Measurements from ENCODE around the gene SMIM13. TPM values are rescaled to one million over a fixed set of nuclear protein-coding genes. Genes with fewer than 3 reads are reported as not detected.

Gene SMIM13
- total RNA-seq, 1 donor from 2014 or later: 24.2 TPM

DNA sequence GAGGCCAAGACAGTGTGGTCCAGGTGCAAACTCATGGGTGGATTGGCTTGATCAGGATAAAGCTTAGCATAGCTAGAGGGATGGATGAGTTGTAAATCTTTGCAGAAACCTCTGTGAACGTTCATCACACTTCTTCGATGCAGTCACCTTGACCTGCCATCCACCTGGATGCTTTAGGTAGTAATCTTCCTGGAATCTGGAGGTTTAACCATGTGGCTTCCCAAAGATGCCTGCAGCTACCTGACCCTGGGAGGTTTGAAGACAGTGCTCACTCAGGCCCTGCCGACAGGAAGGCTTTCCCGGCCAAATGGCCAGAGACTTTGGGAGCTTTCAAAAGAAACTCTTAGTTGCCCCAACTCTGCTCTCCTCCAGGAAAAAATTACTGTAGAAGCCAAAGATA lies 73.3 kb downstream of the SMIM13 start:
- Histone ChIP-seq H3K36me3 (ENCODE audit: insufficient read depth, low read length) (no peaks in the 10 kb centered on the region), H3K27ac (ENCODE audit: low read depth, low read length) (no peak overlapping the region), H3K4me3 (ENCODE audit: insufficient read depth, low read depth, low read length) (no peak overlapping the region), H3K9ac (ENCODE audit: low read length) (no peak overlapping the region), H3K9me3 (ENCODE audit: insufficient read depth, low read depth, low read length) (no peaks in the 10 kb centered on the region), H2AFZ (ENCODE audit: low read depth, low read length) (no peak overlapping the region), H3K27me3 (ENCODE audit: insufficient read depth, low read length) (no peaks in the 10 kb centered on the region), H4K20me1 (ENCODE audit: insufficient read depth, low read length) (no peaks in the 10 kb centered on the region), H3K4me2 (ENCODE audit: low read length) (no peak overlapping the region), H3K79me2 (ENCODE audit: insufficient read depth, low read length) (no peaks in the 10 kb centered on the region), H3K4me1 (ENCODE audit: insufficient read depth, low read length) (no peaks in the 10 kb centered on the region)
- H3K9me3 Mint-ChIP-seq (ENCODE audit: unreplicated experiment): no peaks in the 10 kb centered on the region
- no peak overlapping the region for H3K27ac Mint-ChIP-seq (ENCODE audit: unreplicated experiment)
- H3K4me3 Mint-ChIP-seq (ENCODE audit: unreplicated experiment): no peak overlapping the region
- FAIRE-seq: no peak
- no peak for DNase-seq (ENCODE audit: low read depth)
- TF ChIP-seq EZH2 (IDR thresholded peaks at IDR 0.05; ENCODE audit: insufficient read depth, low read length): no peak
- no peak for TF ChIP-seq CTCF (IDR thresholded peaks at IDR 0.05; ENCODE audit: insufficient read depth, low read depth, low read length)
- H3K4me1 Mint-ChIP-seq (ENCODE audit: low read depth, unreplicated experiment): peaks cover 5% of the 10 kb centered on the region
- H3K36me3 Mint-ChIP-seq (ENCODE audit: low read depth, unreplicated experiment): no peaks in the 10 kb centered on the region
- H3K27me3 Mint-ChIP-seq (ENCODE audit: low read depth, unreplicated experiment): peaks cover 8% of the 10 kb centered on the region

- H3K9me3 Mint-ChIP-seq (ENCODE audit: unreplicated experiment): no peaks in the 10 kb centered on the region
- no peak overlapping the region for H3K4me3 Mint-ChIP-seq (ENCODE audit: unreplicated experiment)
- Histone ChIP-seq H3K4me3 (ENCODE audit: insufficient read depth, low read depth, low read length) (no peak overlapping the region), H3K9ac (ENCODE audit: low read length) (no peak overlapping the region), H3K27me3 (ENCODE audit: insufficient read depth, low read length) (no peaks in the 10 kb centered on the region), H3K27ac (ENCODE audit: low read depth, low read length) (no peak overlapping the region), H2AFZ (ENCODE audit: low read depth, low read length) (no peak overlapping the region), H4K20me1 (ENCODE audit: insufficient read depth, low read length) (no peaks in the 10 kb centered on the region), H3K79me2 (ENCODE audit: insufficient read depth, low read length) (no peaks in the 10 kb centered on the region), H3K36me3 (ENCODE audit: insufficient read depth, low read length) (no peaks in the 10 kb centered on the region), H3K4me2 (ENCODE audit: low read length) (no peak overlapping the region), H3K4me1 (ENCODE audit: insufficient read depth, low read length) (no peaks in the 10 kb centered on the region), H3K9me3 (ENCODE audit: insufficient read depth, low read depth, low read length) (no peaks in the 10 kb centered on the region)
- H3K27me3 Mint-ChIP-seq (ENCODE audit: low read depth, unreplicated experiment): peaks cover 8% of the 10 kb centered on the region
- peaks cover 7% of the 10 kb centered on the region for H3K4me1 Mint-ChIP-seq (ENCODE audit: low read depth, unreplicated experiment)
- no peak for FAIRE-seq
- no peaks in the 10 kb centered on the region for H3K36me3 Mint-ChIP-seq (ENCODE audit: low read depth, unreplicated experiment)
- no peak for TF ChIP-seq CTCF (IDR thresholded peaks at IDR 0.05; ENCODE audit: insufficient read depth, low read depth, low read length)
- no peak for TF ChIP-seq EZH2 (IDR thresholded peaks at IDR 0.05; ENCODE audit: insufficient read depth, low read length)
- no peak overlapping the region for H3K27ac Mint-ChIP-seq (ENCODE audit: unreplicated experiment)
- DNase-seq (ENCODE audit: low read depth): no peak
These were observed 74.5 kb downstream of the SMIM13 start for GRCh38 chr6:11168091-11168635.

DNA sequence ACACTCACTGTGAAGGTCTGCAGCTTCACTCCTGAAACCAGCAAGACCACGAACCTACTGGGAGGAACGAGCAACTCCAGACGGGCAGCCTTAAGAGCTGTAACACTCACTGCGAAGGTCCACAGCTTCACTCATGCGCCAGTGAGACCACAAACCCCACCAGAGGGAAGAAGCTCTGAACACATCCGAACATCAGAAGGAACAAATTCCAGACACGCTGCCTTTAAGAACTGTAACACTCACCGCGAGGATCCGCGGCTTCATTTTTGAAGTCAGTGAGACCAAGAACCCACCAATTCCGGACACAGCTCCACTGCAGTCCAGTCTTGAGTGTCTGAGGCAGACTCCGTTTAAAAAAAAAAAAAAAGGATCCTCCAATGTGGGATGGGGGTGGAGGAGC lies 78.3 kb downstream of the SMIM13 start:
- Histone ChIP-seq H3K79me2 (ENCODE audit: insufficient read depth, low read length) (no peaks in the 10 kb centered on the region), H3K27ac (ENCODE audit: low read depth, low read length) (no peak overlapping the region), H3K4me1 (ENCODE audit: insufficient read depth, low read length) (no peaks in the 10 kb centered on the region), H3K9ac (ENCODE audit: low read length) (no peak overlapping the region), H4K20me1 (ENCODE audit: insufficient read depth, low read length) (no peaks in the 10 kb centered on the region), H3K36me3 (ENCODE audit: insufficient read depth, low read length) (no peaks in the 10 kb centered on the region), H3K4me3 (ENCODE audit: insufficient read depth, low read depth, low read length) (no peak overlapping the region), H3K27me3 (ENCODE audit: insufficient read depth, low read length) (no peaks in the 10 kb centered on the region), H2AFZ (ENCODE audit: low read depth, low read length) (no peak overlapping the region), H3K9me3 (ENCODE audit: insufficient read depth, low read depth, low read length) (no peaks in the 10 kb centered on the region), H3K4me2 (ENCODE audit: low read length) (no peak overlapping the region)
- Mint-ChIP-seq H3K27ac (ENCODE audit: unreplicated experiment) (no peak overlapping the region), H3K4me3 (ENCODE audit: unreplicated experiment) (no peak overlapping the region), H3K27me3 (ENCODE audit: low read depth, unreplicated experiment) (peaks cover 4% of the 10 kb centered on the region), H3K4me1 (ENCODE audit: low read depth, unreplicated experiment) (peaks cover 6% of the 10 kb centered on the region), H3K9me3 (ENCODE audit: unreplicated experiment) (no peaks in the 10 kb centered on the region), H3K36me3 (ENCODE audit: low read depth, unreplicated experiment) (no peaks in the 10 kb centered on the region)
- TF ChIP-seq CTCF (IDR thresholded peaks at IDR 0.05; ENCODE audit: insufficient read depth, low read depth, low read length): no peak
- TF ChIP-seq EZH2 (IDR thresholded peaks at IDR 0.05; ENCODE audit: insufficient read depth, low read length): no peak
- no peak for FAIRE-seq
- no peak for DNase-seq (ENCODE audit: low read depth)
